Mucosa of rectum (tissue), 2 donors: ENCODE data around the gene SLC16A3.
"Not testable (repeated sequence)": the region's sequence is repeated elsewhere in the genome, so short reads cannot be mapped to it uniquely, and the experiment has no call there.

Experiments
- H3K27ac ChIP-seq, 2 donors: one replicate each; pipeline ENCODE4 v1.7.0; 2013; ENCODE audit warnings: inconsistent platforms in 2 of 2, low read depth in 2 of 2, low read length in 2 of 2
- H3K27me3 ChIP-seq, 2 donors: one replicate each; pipeline ENCODE4 v1.7.0; 2013; ENCODE audit warnings: low read length in 2 of 2; ENCODE audit not compliant: control insufficient read depth in 2 of 2, insufficient read depth in 2 of 2
- H3K36me3 ChIP-seq, 2 donors: one replicate each; pipeline ENCODE4 v1.7.0; 2013; ENCODE audit warnings: low read length in 2 of 2; ENCODE audit not compliant: control insufficient read depth in 2 of 2, insufficient read depth in 2 of 2
- H3K4me1 ChIP-seq, 2 donors: one replicate each; pipeline ENCODE4 v1.7.0; 2013; ENCODE audit warnings: low read length in 2 of 2, mild to moderate bottlenecking in 1 of 2; ENCODE audit not compliant: control insufficient read depth in 2 of 2, insufficient read depth in 2 of 2
- H3K4me3 ChIP-seq, 2 donors: one replicate each; pipeline ENCODE4 v1.7.0; 2013; ENCODE audit warnings: low read length in 2 of 2
- H3K9ac ChIP-seq, 2 donors: one replicate each; pipeline ENCODE4 v1.7.0; 2013; ENCODE audit warnings: low read length in 2 of 2, low read depth in 1 of 2, mild to moderate bottlenecking in 1 of 2
- H3K9me3 ChIP-seq, 2 donors: one replicate each; pipeline ENCODE4 v1.7.0; 2013; ENCODE audit warnings: low read length in 2 of 2; ENCODE audit not compliant: control insufficient read depth in 2 of 2
- donor health status: healthy.
- donor health status: Normal muscosa, but diverticular disease.

SLC16A3 gene

GRCh38 chr17:82255402-82255972 is 26.6 kb downstream of the SLC16A3 start:
- Histone ChIP-seq H3K9me3 (no peaks in the 10 kb centered on the region), H3K4me3 (no peak overlapping the region), H3K4me1 (no peaks in the 10 kb centered on the region), H3K27me3 (no peaks in the 10 kb centered on the region), H3K36me3 (peaks cover 76 to 77% of the 10 kb centered on the region in 2 donors), H3K27ac (no peak overlapping the region), H3K9ac (no peak overlapping the region)

- no peak overlapping the region for H3K9ac ChIP-seq
- H3K36me3 ChIP-seq: peaks cover 75 to 77% of the 10 kb centered on the region in 2 donors
- H3K27ac ChIP-seq: no peak overlapping the region
- no peaks in the 10 kb centered on the region for H3K9me3 ChIP-seq
- no peaks in the 10 kb centered on the region for H3K27me3 ChIP-seq
- H3K4me1 ChIP-seq: no peaks in the 10 kb centered on the region
- H3K4me3 ChIP-seq: no peak overlapping the region
Measured at GRCh38 chr17:82256242-82256885, 27.5 kb downstream of the SLC16A3 start.

GRCh38 chr17:82257473-82257872 is 28.6 kb downstream of the SLC16A3 start:
- Histone ChIP-seq H3K36me3 (peaks cover 76 to 79% of the 10 kb centered on the region in 2 donors), H3K27ac (no peak overlapping the region), H3K9ac (no peak overlapping the region)

GRCh38 chr17:82258555-82258954 is 29.7 kb downstream of the SLC16A3 start:
- Histone ChIP-seq H3K4me1 (peaks cover 0 to under 1% of the 10 kb centered on the region in 2 donors), H3K27ac (no peak overlapping the region), H3K4me3 (no peak overlapping the region), H3K36me3 (peaks cover 75% of the 10 kb centered on the region in 2 donors), H3K9ac (peak overlapping the region in 1 of 2 donors; percentile 21), H3K9me3 (no peaks in the 10 kb centered on the region), H3K27me3 (no peaks in the 10 kb centered on the region)

More at GRCh38 chr17:82257473-82257872, 28.6 kb downstream of the SLC16A3 start:
- H3K9me3 ChIP-seq: no peaks in the 10 kb centered on the region
- no peaks in the 10 kb centered on the region for H3K4me1 ChIP-seq
- no peak overlapping the region for H3K4me3 ChIP-seq
- H3K27me3 ChIP-seq: no peaks in the 10 kb centered on the region

DNA sequence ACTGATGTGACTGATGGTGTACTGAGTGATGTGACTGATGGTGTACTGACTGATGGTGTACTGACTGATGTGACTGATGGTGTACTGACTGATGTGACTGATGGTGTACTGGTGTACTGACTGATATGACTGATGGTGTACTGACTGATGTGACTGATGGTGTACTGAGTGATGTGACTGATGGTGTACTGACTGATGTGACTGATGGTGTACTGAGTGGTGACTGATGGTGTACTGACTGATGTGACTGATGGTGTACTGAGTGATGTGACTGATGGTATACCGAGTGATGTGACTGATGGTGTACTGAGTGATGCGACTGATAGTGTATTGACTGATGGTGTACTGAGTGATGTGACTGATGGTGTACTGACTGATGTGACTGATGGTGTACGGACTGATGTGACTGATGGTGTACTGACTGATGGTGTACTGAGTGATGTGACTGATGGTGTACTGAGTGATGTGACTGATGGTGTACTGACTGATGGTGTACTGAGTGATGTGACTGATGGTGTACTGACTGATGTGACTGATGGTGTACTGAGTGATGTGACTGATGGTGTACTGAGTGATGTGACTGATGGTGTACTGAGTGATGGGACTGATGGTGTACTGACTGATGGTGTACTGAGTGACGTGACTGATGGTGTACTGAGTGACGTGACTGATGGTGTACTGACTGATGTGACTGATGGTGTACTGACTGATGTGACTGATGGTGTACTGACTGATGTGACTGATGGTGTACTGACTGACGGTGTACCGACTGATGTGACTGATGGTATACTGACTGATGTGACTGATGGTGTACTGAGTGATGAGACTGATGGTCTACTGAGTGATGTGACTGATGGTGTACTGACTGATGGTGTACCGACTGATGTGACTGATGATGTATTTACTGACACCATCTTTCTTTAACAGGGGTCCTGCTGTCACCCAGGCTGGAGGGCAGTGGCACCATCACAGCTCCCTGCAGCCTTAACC is 31.4 kb downstream of the SLC16A3 start:
- not testable (repeated sequence) for H3K9ac ChIP-seq, H3K9me3 ChIP-seq, H3K4me3 ChIP-seq, H3K4me1 ChIP-seq, H3K27ac ChIP-seq, H3K27me3 ChIP-seq
- peaks cover 83 to 89% of the 10 kb centered on the region in 2 donors for H3K36me3 ChIP-seq

GRCh38 chr17:82262344-82262743 is 33.5 kb downstream of the SLC16A3 start:
- H3K4me3 ChIP-seq: no peak overlapping the region
- peaks cover 15 to 20% of the 10 kb centered on the region in 2 donors for H3K4me1 ChIP-seq
- no peaks in the 10 kb centered on the region for H3K27me3 ChIP-seq
- peaks cover 80 to 86% of the 10 kb centered on the region in 2 donors for H3K36me3 ChIP-seq
- H3K27ac ChIP-seq: no peak overlapping the region
- no peak overlapping the region for H3K9ac ChIP-seq
- H3K9me3 ChIP-seq: no peaks in the 10 kb centered on the region

GRCh38 chr17:82263641-82264040 is 34.8 kb downstream of the SLC16A3 start:
- Histone ChIP-seq H3K27me3 (no peaks in the 10 kb centered on the region), H3K9ac (no peak overlapping the region), H3K4me1 (peaks cover 28 to 33% of the 10 kb centered on the region in 2 donors), H3K4me3 (no peak overlapping the region), H3K27ac (no peak overlapping the region), H3K36me3 (peaks cover 70 to 78% of the 10 kb centered on the region in 2 donors), H3K9me3 (no peaks in the 10 kb centered on the region)

DNA sequence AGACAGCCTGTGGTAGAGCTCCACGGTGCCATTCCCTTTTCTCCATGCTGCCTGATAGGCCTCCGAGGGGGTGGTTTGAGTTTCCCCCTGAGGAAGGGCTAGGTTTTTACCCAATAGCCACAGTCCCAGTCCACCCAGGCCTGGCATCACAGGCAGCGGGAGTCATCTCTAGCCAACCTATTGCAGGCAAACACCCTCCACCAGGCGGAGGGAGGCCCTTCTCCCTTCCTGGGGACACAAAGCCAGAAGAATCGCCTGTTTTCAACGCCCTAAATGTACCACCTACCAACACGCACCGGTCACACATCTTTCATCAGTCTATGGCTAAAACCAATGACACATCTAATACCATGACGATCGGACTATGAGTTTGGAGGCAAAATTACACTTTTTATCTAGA is 37.3 kb downstream of the SLC16A3 start:
- Histone ChIP-seq H3K9ac (peak overlapping the region in 1 of 2 donors; percentile 16), H3K36me3 (peaks cover 57 to 62% of the 10 kb centered on the region in 2 donors), H3K4me1 (peaks cover 51 to 58% of the 10 kb centered on the region in 2 donors), H3K9me3 (no peaks in the 10 kb centered on the region), H3K27me3 (no peaks in the 10 kb centered on the region), H3K4me3 (no peak overlapping the region), H3K27ac (peak overlapping the region; percentile 29 to 97)

- H3K27me3 ChIP-seq: no peaks in the 10 kb centered on the region
- H3K4me1 ChIP-seq: peaks cover 61 to 72% of the 10 kb centered on the region in 2 donors
- peak overlapping the region; percentile 64 to 79 for H3K9ac ChIP-seq
- H3K4me3 ChIP-seq: peak overlapping the region; percentile 47 to 64
- H3K27ac ChIP-seq: peak overlapping the region; percentile 96 to 97
- peaks cover 49 to 55% of the 10 kb centered on the region in 2 donors for H3K36me3 ChIP-seq
- no peaks in the 10 kb centered on the region for H3K9me3 ChIP-seq
Measured at GRCh38 chr17:82267575-82268379, 38.9 kb downstream of the SLC16A3 start.
